HG03575 (cell line): ENCODE measurements around the gene LCT.
"Not testable (repeated sequence)": the region's sequence is repeated elsewhere in the genome, so short reads cannot be mapped to it uniquely, and the experiment has no call there.

Experiments used
- ATAC-seq: cut with Tn5 transposase; IDR thresholded peaks from one replicate; pipeline ENCODE4 v1.9.1; 2021; ENCODE audit not compliant: unreplicated experiment, insufficient number of reproducible peaks, low FRiP score; ENCODE audit errors: extremely low read depth

The LCT gene

GRCh38 chr2:135839713-135840112 lies 2.7 kb upstream of the LCT start:
- no peak for ATAC-seq

- no peak for ATAC-seq
Observed at GRCh38 chr2:135838502-135838901, 1.5 kb upstream of the LCT start.

GRCh38 chr2:135832891-135833290 lies 4.1 kb downstream of the LCT start:
- ATAC-seq = no peak

GRCh38 chr2:135831180-135831812 lies 5.7 kb downstream of the LCT start:
- no peak for ATAC-seq

- no peak for ATAC-seq
Observed at GRCh38 chr2:135829378-135830135, 7.4 kb downstream of the LCT start.

GRCh38 chr2:135826544-135826943 lies 10.4 kb downstream of the LCT start:
- ATAC-seq = no peak

- no peak for ATAC-seq
Observed at GRCh38 chr2:135825550-135826176, 11.3 kb downstream of the LCT start.

GRCh38 chr2:135825131-135825530 lies 11.9 kb downstream of the LCT start:
- no peak for ATAC-seq

GRCh38 chr2:135822855-135823254 lies 14.1 kb downstream of the LCT start:
- no peak for ATAC-seq

- no peak for ATAC-seq
Observed at GRCh38 chr2:135821190-135821589, 15.8 kb downstream of the LCT start.

GRCh38 chr2:135820003-135820618 lies 16.9 kb downstream of the LCT start:
- peak; percentile 71 for ATAC-seq

GRCh38 chr2:135818937-135819610 lies 17.9 kb downstream of the LCT start:
- no peak for ATAC-seq

GRCh38 chr2:135817951-135818350 lies 19.0 kb downstream of the LCT start:
- ATAC-seq = no peak

- ATAC-seq = no peak
Observed at GRCh38 chr2:135817466-135817865, 19.5 kb downstream of the LCT start.

- ATAC-seq = no peak
Observed at GRCh38 chr2:135815269-135815668, 21.7 kb downstream of the LCT start.

- no peak for ATAC-seq
Observed at GRCh38 chr2:135812907-135813511, 24.0 kb downstream of the LCT start.

- not testable (repeated sequence) for ATAC-seq
Observed at GRCh38 chr2:135807874-135808273, 29.1 kb downstream of the LCT start.

GRCh38 chr2:135803278-135803677 lies 33.7 kb downstream of the LCT start:
- no peak for ATAC-seq

GRCh38 chr2:135802350-135802749 lies 34.6 kb downstream of the LCT start:
- ATAC-seq = no peak
